HG02981 (cell line): ENCODE measurements around the gene PADI3.
"Not testable (repeated sequence)": the region's sequence is repeated elsewhere in the genome, so short reads cannot be mapped to it uniquely, and the experiment has no call there.

ENCODE experiments used
- ATAC-seq: cut with Tn5 transposase; IDR thresholded peaks from one replicate; pipeline ENCODE4 v1.9.1; 2021; ENCODE audit warnings: mild to moderate bottlenecking, moderate library complexity; ENCODE audit not compliant: unreplicated experiment

PADI3 gene

DNA sequence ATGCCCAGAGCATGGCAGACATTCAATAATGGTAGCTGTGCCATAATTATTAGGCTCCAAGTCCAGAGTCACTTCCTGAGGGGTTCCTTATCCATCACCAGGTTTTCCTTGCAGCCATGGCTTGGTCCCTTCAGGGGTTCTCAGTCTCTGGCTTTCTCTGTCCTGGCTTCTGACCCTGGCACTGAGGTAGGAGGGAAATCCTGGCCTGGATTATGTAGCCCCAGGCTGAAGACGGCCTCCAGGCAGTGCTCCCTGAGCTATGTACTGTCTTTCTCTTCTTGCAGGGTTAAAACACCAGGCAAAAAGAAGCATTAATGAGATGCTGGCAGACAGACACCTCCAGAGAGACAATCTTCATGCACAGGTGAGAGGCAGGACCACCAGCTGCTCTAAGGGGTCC, 9.5 kb upstream of the PADI3 start:
- no peak for ATAC-seq

DNA sequence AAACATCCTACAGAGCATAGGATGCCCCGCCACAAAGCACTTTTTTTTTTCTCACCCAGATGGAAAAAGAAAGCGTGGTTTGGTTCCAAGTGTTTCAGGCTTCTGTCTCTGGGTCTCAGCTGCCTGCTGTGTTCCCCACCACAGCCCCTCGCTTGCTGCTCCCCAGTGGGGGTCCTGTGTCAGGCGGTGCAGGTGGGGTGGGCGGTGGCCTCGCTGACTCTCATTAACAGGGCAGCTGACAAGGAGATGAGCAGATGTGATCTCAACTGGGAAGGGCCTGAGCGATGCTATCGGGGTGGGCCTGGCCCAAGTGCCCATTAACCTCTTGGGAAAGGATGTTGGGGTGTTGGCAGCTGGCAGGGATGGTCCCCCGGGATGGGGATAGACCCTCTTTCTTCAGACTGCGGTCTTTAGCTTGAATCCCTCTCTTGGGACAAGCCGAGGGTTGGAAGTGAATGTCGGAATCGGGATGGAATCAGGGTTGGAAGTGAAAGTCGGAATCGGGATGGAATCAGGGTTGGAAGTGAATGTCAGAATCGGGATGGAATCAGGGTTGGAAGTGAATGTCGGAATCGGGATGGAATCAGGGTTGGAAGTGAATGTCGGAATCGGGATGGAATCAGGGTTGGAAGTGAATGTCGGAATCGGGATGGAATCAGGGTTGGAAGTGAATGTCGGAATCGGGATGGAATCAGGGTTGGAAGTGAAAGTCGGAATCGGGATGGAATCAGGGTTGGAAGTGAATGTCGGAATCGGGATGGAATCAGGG, 7.7 kb upstream of the PADI3 start:
- not testable (repeated sequence) for ATAC-seq

DNA sequence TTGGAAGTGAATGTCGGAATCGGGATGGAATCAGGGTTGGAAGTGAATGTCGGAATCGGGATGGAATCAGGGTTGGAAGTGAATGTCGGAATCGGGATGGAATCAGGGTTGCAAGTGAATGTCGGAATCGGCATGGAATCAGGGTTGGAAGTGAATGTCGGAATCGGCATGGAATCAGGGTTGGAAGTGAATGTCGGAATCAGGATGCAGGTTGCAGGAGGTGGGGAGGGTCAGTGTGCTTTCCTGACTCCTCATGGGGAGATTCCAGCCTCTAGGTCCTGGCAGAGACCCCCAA, 7.2 kb upstream of the PADI3 start:
- ATAC-seq = not testable (repeated sequence)

DNA sequence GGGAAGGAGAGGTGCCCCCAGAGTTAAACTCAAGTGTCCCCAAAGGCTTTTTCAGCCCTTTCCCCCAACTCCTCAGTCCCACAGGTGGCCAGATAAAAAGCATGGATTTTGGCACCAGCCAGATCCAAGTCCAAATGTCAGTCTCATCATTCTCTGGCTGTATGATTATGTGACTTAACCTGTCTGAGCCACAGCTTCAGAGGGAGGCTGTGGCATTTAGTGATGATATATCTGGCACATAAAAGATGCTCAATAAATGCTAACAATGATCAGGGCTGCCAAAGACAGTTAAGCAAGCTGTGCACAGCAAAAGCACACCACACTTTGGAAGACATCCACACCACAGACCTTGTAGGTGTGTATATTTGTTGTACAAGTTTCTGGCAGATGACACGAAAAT, 5.6 kb upstream of the PADI3 start:
- no peak for ATAC-seq

DNA sequence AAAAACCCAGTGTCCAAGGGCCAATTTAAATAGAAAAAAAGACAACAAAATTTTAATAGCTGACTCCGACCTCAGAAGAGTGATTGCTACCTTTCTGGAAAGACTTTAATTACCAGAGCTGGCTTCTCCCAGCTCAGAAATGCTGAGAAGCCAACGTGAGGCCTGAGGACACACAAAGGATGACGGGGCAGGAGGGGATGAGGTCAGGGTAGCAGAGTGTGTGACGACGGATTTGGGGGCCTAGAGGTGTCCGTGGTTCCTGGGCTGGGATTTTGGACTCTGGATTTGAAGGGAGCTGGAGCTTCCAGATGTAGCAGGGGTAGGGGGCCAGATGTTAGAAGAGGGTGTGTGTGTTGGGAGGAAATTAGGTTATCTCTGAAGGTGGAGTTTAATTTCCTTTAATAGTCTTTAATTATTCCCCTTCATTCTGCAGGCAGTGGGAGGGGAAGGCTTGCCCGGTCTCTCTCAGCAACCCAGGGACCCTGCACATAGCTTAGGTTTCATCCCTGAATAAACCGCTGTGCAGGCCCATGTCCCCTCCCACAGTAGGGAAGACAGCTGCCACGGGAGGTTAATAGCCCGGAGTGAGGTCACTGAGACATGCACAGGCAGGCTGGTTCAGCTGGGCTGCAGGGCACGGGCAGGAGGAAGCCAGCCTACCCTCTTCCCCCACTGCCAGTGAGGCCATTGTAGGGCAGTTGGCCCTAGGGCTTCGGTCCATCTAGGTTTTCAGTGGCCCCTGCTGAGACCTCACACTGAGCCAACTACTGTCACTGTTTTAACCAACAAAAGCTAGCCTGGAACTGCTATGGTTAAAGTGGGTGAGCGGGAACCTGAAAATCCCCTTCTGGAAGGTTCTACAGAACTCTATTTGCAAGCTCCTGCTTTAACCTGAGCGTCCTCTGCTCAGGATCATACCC, 3.8 kb upstream of the PADI3 start:
- no peak for ATAC-seq

DNA sequence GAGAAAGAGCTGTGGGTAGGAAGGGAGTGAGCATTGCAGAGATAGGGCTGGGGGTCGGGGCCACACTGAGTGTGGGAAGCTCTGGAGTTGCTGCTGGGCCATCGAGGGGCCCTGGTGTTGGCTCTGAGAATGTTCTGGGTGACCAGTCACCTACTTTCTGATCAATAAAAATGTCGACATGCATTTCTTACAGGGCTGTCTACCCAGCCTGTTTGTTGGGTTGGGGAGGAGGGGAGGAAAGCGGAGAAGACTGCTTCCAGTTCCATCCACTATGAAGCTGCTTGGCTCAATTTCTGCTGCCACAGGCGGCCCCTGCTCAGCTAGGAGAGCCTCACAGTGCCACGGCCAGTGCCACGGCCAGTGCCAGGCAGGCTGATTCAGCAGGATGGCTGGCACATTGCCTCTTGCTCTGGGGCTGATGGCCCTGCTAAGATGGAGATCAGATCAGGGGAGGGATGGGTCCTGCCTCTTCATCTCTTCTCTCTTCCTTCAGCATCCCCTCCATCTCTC, 3.0 kb upstream of the PADI3 start:
- no peak for ATAC-seq

DNA sequence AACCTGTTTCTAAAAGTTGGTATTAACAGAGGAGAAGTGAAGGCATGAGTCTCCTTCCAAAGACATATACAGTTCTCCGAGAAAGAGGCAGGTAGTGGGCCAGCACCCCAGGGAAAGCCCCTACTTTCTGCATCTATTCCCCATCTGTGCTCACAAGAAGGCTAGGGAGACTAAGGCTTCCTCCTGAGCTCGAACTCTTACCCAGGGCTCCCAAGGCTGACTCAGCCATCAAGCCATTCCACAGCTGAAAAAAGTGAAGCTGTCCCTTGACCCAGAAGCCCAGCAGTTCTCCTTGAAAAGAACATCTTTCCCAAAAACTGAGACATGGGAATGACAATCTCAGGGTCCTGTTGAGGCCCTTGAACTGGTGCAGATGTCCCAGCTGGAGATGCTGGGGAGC, 1.9 kb upstream of the PADI3 start:
- ATAC-seq = no peak

DNA sequence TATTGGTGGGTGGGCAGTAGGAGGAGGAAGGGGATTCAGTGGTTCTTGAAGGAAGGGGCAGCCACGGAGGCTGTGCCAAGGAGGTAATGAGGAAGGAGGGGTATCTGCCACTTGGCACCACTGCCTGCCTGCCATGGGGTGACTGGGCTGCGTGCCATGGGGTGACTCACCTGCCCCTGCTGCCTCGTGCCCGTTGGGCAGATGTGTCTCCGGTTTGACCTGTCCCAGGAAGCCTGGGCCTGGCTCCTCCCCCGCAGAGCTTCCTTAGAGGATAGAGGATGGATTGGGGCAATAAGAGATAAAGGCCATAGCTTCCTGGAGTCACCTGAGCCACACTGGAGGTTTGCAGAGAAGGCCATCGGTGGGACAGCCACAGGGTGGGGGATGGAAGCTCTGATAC, 1.7 kb downstream of the PADI3 start:
- no peak for ATAC-seq

DNA sequence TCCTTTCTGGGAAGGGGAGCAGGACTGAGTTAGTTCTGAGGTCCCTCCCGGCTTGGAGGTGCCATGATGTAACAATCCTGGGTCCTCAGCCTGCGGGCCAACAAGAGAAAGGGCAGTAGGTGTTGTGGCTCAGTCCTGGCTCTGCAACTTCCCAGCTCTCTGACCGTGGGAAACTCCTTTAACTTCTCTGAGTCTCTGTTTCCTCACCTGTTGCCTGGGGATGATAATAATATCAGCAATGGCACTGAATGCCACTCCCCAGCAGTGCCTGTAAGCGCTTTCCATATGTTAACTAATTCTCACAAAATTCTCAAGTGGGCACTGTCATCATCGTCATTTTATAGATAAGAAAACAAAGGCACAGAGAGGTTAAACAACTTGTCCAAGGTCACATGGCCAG, 2.3 kb downstream of the PADI3 start:
- no peak for ATAC-seq

DNA sequence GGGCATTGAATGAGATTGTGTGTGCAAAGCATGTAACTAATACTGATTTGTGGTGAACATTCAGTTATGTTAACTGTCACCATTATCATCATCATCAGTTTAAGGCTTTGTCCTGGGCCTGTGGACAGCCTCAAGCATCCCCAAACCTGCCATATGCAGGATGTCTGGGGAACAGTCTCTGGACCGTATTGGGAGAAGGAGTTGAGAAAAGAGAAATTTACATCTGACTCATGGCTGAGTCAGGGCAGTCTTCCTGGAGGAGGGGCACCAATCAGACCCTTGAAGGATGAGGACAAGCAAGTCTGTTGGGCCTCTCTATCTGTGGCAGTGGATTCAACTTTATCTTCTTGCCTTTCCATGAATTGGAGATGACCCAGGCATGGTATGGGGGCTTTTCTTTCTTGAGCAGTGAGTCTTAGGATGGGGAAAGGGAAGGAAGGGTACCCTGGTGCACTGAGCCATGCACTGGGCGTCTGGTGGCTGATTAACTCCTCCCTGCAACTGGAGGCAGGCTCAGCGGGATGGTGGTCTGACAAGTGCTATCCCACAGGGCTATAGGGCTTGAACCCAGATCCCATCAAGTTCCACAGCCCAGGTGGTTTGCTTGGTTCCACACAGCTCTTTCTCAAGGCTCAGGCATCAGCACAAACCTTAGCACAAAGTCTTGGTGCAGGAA, 2.9 kb downstream of the PADI3 start:
- ATAC-seq = no peak

DNA sequence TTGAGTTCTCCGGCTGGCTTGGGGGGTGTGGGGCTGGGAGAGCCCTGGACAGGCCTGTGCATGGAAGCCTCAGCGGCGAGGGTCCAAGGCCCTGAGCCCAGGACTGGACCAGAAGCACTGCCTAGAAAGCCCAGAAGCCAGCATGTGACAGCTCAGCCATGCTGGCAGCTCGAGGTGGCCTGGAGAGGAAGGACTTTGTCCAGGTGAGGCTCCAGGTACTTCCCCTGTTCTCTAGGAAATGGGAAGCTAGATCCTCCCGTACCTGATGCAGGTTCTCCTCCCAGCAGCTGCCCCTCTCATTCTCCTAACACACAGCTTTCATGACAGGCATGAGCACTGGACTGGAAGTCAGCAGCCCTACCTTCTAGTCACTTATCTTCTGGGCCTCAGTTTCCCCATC, 6.4 kb downstream of the PADI3 start:
- no peak for ATAC-seq

DNA sequence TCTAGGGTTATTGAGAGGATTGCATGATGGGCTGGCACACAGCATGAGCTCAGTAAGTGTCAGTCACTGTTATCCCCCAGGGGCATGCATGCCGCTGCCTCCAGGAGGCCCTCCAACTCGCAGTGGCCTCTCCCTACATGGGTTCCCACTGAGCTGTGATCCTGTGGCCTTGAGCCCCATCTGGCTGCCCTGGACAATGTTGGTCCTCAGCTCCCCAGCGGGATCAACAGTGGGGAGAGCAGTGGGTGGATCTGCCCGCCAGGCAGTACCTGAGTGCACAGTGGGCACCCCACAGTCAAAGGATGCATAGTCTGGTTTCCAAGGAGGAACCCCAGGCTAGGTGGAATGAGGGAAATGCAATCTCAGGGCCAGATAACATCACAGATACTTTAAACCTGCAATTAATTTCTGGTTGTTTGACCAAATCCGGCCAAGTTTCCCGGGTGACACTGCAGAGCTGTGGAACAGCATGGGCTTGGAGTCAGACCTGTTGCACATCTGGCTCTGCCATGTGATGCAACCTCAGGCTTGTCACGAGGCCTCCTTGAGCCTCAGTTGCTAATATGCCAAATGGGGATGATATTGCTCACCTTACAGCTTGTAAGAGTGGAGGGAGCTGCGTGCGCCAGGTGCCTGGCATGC, 9.3 kb downstream of the PADI3 start:
- no peak for ATAC-seq

DNA sequence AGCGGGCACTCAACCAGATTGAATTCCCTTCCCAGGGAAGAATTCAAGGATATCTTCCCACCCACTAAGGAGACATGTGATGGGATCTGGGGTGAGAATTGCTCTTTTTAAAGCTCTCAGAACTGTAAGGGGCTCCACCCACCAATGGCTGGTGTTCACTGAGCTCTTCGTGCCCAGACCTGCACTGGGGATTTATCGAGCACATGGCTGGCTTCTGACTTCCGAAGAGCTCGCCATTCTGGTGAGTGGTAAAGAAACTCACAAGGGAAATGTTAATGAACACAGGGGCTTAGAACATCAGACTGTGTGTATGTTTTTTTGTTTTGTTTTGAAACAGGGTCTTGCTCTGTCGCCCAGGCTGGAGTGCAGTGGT, 9.8 kb downstream of the PADI3 start:
- ATAC-seq = no peak

DNA sequence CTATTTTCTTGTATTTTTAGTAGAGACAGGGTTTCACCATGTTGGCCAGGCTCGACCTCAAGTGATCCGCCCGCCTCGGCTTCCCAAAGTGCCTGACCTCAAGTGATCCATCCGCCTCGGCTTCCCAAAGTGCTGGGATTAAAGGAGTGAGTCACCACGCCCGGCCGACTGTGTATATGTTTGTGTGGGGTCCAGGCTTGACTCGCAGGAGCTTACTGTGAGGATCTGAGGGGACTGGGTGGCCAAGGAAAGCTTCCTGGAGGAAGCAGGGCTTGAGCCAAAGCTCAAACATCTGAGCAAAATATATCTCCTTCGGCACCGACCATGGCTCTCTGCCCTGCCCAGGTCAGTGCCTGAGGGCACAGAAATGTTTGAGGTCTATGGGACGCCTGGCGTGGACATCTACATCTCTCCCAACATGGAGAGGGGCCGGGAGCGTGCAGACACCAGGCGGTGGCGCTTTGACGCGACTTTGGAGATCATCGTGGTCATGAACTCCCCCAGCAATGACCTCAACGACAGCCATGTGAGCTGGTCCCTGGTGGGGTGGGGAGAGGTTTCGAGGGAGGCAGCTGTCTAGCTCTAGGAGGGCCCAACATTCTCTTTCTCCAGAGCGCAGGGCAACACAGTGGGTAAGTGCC, 10.5 kb downstream of the PADI3 start:
- ATAC-seq = no peak

DNA sequence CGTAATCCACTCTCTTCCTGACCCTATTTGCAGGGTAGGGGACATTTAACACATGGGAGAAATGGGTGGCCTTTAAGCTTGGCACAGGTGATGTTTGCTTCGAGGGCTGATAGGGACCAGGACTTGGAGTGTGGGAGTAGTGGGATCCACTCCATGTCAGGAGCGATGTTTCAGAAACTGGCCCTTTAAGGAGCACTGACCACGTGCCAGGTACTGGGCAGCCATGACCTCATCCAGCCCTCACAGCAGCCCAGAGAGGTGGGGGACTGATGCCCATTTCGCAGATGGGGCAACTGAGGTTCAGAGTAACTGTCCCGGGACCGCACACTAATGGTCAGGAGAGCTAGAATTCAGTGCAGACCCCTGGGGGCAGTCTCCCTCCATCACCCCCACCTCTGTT, 11.4 kb downstream of the PADI3 start:
- ATAC-seq = no peak

DNA sequence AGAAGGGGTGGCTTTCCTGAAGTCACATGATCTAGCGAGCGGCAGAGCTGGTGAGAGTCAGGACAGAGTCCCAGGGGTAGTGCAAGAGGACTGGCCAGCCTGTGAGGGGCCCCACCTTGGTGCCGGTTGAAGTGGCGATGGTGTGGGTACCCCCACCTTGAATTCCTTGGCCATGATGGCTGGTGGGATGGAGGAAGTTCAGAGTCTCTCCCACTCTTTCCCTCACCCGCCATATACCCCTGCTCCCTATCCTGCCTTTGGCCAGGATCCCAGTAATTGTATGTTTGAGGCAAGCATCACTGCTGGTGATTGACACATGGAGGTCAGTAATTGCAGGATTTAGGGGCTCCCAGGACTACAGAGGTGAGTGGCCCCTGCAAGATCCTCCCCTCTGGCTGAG, 11.8 kb downstream of the PADI3 start:
- no peak for ATAC-seq

DNA sequence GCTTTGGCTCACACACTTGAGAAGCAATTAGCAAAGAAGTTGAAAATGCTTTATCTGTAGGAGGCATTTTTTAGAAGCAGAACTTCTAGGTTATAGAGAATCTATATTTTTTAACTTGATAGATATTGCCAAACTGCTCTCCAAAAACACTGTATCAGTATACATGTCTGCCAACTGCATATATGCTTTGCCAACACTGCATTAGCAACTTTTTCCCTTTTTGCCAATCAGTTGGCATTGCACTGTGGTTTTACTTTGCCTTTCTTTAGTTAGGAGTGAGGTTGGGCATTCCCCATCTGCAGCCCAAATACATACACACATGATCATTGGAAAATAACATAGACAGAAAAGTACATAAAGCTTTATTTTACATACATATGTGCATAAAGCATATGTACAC, 15.0 kb downstream of the PADI3 start:
- no peak for ATAC-seq

DNA sequence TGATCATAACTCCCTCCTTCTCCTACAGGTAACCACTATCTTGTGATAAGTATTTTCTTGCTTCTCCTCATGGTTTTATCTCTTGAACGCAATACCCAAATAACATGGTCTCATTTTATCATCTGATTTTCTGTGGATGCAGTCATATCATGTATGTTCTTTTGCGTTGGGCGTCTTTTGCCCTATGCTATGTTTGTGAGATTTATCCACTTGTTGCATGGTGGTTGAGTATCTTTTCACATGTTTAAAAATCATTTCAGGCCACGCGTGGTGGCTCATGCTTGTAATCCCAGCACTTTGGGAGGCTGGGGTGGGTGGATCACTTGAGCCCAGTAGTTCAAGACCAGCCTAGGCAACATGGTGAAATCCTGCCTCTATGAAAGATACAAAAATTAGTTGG, 15.6 kb downstream of the PADI3 start:
- no peak for ATAC-seq

DNA sequence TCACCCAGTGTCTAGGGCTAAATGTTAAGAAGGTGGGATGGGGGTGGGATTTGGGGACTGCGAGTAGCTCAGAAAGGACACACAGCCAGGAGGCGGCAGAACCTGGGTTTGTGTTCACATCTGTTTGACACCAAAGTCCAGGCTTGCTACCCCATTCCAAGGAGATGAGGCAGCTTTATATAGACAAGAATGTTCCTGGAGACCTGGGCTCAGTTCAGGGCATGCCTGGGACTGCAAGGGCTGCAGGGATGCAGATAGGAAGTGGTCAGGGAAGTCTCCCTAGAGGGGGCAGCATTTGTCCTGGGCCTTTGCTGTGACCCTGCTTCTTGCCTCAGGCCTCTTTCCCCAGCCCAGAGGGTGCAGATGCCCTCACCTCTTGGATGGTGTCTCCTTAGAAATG, 16.3 kb downstream of the PADI3 start:
- ATAC-seq = no peak

DNA sequence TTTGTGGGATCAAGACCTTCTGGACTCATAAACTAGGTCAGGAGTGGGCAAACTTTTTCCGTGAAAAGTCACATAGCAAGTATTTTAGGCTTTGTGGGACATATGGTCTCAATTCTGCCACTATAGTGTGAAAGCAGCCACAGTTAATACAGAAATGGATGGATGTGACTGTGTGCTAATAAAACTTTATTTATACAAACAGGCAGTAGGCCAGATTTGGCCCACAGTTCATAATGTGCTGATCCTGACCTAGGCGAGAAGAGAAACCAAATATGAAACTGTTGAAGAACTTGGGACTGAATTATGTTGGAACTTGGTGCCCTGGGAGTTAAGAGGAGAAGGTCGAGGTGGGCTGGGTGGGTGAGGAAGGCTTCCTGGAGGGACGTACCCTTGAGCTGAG, 17.1 kb downstream of the PADI3 start:
- ATAC-seq = no peak
